HUES48 (cell line): Measurements from ENCODE around the gene ABCA12.

ENCODE experiments used
- H3K27ac ChIP-seq: one replicate; pipeline ENCODE4 v1.7.0; 2013; ENCODE audit warnings: low read depth, low read length, inconsistent platforms
- H3K27me3 ChIP-seq: 2 replicates; pipeline ENCODE4 v1.6.1; 2013; ENCODE audit warnings: mild to moderate bottlenecking, low read length; ENCODE audit not compliant: control insufficient read depth, insufficient read depth
- H3K36me3 ChIP-seq: 2 replicates; pipeline ENCODE4 v1.6.1; 2013; ENCODE audit warnings: low read length; ENCODE audit not compliant: control insufficient read depth, insufficient read depth
- H3K4me1 ChIP-seq: 2 replicates; pipeline ENCODE4 v1.6.1; 2013; ENCODE audit warnings: mild to moderate bottlenecking, low read length; ENCODE audit not compliant: control insufficient read depth, insufficient read depth
- H3K4me3 ChIP-seq: 2 replicates; pipeline ENCODE4 v1.5.1; 2013; ENCODE audit warnings: mild to moderate bottlenecking, low read depth, low read length
- H3K9ac ChIP-seq: 2 replicates; pipeline ENCODE4 v1.6.1; 2013; ENCODE audit warnings: mild to moderate bottlenecking, low read depth, low read length, moderate library complexity
- H3K9me3 ChIP-seq: 2 replicates; pipeline ENCODE4 v1.6.1; 2013; ENCODE audit warnings: low read length; ENCODE audit not compliant: control insufficient read depth, insufficient read depth

The ABCA12 gene

DNA sequence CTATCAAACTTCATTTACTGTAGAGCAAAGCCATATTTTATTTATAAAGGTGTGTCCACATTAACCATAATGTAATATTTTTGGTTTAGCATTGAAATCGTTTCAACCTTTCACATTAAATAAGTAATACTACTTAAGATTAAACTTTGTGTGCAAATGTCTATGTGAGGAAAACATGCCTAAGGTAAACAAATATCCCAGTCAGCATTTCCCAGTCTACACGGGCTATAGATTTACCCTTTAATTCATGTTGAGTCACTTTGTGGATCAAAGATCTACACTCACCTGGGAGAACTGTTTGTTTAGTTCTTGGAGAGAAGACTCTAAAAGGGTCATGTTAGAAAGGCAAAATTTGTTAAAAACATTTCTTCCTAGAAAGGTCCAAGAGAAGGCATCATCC lies 89.1 kb downstream of the ABCA12 start:
- no peak overlapping the region for H3K9ac ChIP-seq
- H3K27ac ChIP-seq, result no peak overlapping the region
- H3K4me1 ChIP-seq, result no peaks in the 10 kb centered on the region
- H3K27me3 ChIP-seq, result no peaks in the 10 kb centered on the region
- H3K9me3 ChIP-seq, result no peaks in the 10 kb centered on the region
- H3K4me3 ChIP-seq, result no peak overlapping the region
- H3K36me3 ChIP-seq, result no peaks in the 10 kb centered on the region

DNA sequence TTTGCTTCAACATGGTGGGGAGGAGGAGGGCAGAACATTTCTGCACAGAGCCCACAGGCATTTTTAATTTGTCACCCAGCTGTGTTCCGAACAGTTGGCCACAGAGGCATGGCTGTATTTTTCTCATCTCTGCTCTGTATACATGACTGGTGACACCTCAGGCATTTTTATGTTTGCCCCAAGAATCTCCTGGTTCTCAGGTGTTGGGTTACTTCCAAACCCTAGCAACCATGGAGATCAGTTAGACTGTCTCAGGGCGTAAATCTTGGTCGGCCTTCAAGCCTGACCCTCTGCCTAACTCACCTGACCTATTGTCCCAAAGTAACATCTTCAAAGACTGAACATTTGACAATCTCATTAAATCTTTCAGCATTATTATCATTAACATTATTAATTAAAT lies 100.0 kb downstream of the ABCA12 start:
- Histone ChIP-seq H3K9me3 (no peaks in the 10 kb centered on the region), H3K4me1 (no peaks in the 10 kb centered on the region), H3K9ac (no peak overlapping the region), H3K4me3 (no peak overlapping the region), H3K36me3 (no peaks in the 10 kb centered on the region), H3K27me3 (no peaks in the 10 kb centered on the region), H3K27ac (no peak overlapping the region)

DNA sequence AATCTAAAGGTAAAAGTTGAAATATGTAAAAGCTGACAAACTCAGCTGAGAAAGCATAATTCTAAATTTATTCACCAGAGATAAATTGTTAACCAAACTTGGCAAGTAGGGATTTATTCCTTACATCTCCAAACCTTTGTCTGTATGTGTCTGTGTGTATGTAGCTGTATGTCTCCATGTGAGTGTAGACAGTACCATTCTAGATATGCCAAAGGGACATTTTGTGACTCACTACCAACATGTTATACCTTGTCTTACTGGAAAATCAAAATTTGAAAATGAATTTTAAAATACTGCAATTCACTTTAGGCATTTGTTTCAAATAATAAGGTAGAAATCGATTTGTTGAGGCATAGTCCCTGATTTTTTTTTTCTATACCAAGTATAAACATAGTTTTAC lies 102.1 kb downstream of the ABCA12 start:
- no peaks in the 10 kb centered on the region for H3K4me1 ChIP-seq
- no peak overlapping the region for H3K4me3 ChIP-seq
- no peaks in the 10 kb centered on the region for H3K36me3 ChIP-seq
- no peak overlapping the region for H3K9ac ChIP-seq
- no peaks in the 10 kb centered on the region for H3K27me3 ChIP-seq
- no peaks in the 10 kb centered on the region for H3K9me3 ChIP-seq
- no peak overlapping the region for H3K27ac ChIP-seq

DNA sequence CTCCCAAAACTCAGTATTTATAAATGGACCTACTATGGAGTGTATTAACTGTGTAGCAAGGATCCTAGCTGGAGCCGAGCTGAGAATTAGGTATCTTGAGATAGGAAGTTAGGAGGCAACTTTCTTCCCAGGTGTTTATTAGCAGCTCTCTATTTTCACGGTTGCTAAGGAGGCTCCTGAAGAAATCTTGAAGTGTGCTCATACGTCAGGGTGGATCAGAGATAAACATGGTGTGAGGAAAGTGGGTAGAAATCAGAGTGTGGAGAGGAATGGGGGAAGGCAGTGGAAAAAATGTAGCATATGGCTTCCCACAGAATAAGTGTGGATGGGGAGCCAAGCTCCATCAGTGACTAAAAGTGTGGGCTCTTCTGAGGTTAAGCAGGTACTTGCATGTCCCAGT lies 104.3 kb downstream of the ABCA12 start:
- no peaks in the 10 kb centered on the region for H3K27me3 ChIP-seq
- no peak overlapping the region for H3K9ac ChIP-seq
- H3K4me3 ChIP-seq, result no peak overlapping the region
- H3K27ac ChIP-seq, result no peak overlapping the region
- H3K36me3 ChIP-seq, result no peaks in the 10 kb centered on the region
- H3K4me1 ChIP-seq, result no peaks in the 10 kb centered on the region
- no peaks in the 10 kb centered on the region for H3K9me3 ChIP-seq

DNA sequence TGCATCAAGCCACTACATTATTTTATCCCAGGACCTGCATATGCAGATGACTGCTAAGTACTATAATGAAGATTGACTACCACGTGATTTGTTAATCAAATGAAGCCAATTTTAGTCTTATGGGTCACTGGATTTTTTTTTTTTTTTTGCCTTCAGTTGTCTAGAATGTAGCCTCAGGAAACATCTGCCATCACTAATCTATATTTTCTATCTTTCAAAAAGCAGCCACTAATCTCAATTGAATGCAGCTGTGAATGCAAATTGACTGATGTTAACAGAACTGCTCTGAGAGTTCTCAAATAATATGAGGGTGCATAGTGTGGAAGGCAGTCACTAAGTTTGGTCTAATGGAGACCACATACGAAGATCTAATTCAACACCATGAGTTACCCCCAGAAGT lies 106.3 kb downstream of the ABCA12 start:
- H3K9ac ChIP-seq, result no peak overlapping the region
- no peak overlapping the region for H3K4me3 ChIP-seq
- H3K36me3 ChIP-seq, result no peaks in the 10 kb centered on the region
- no peak overlapping the region for H3K27ac ChIP-seq
- no peaks in the 10 kb centered on the region for H3K9me3 ChIP-seq
- H3K4me1 ChIP-seq, result no peaks in the 10 kb centered on the region
- H3K27me3 ChIP-seq, result no peaks in the 10 kb centered on the region

DNA sequence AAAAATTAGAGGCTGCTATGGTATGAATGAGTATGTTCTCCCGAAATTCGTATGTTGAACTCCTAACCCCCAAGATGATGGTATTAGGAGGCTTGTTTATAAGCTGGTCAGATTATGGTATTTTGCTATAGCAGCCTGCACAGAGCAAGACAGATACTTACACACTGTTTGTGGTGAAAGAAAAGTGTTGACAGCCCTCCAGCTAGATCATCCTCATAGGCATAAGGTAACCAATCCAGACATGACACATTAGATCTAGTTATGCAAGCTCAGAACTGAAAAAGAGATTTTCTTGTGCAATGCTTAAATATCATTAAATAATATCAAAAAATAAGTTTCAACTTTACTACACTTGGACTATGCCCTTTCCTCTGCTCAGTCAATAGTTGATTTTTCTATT lies 107.1 kb downstream of the ABCA12 start:
- Histone ChIP-seq H3K36me3 (no peaks in the 10 kb centered on the region), H3K4me1 (no peaks in the 10 kb centered on the region), H3K4me3 (no peak overlapping the region), H3K9me3 (no peaks in the 10 kb centered on the region), H3K27ac (no peak overlapping the region), H3K27me3 (no peaks in the 10 kb centered on the region), H3K9ac (no peak overlapping the region)

DNA sequence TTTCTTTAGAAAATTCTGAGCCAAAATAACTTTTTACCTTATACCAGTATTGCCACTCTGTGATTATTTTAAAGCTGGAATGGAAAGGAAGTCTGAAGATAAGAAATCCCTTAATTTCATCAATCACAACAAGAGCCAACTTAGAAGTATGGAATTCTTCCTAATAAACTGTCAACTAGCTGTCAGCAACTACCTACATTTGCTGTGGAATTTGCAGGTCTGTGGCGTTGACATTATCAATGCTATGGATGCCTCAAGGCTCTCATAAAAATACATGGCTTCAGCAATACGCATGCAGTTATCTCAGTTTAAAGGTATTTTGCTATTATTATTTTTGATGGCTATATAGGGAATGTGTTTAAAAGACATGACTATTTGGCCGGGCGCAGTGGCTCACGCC lies 108.5 kb downstream of the ABCA12 start:
- no peaks in the 10 kb centered on the region for H3K36me3 ChIP-seq
- H3K9me3 ChIP-seq, result no peaks in the 10 kb centered on the region
- no peak overlapping the region for H3K27ac ChIP-seq
- no peaks in the 10 kb centered on the region for H3K4me1 ChIP-seq
- no peak overlapping the region for H3K4me3 ChIP-seq
- no peak overlapping the region for H3K9ac ChIP-seq
- H3K27me3 ChIP-seq, result no peaks in the 10 kb centered on the region

DNA sequence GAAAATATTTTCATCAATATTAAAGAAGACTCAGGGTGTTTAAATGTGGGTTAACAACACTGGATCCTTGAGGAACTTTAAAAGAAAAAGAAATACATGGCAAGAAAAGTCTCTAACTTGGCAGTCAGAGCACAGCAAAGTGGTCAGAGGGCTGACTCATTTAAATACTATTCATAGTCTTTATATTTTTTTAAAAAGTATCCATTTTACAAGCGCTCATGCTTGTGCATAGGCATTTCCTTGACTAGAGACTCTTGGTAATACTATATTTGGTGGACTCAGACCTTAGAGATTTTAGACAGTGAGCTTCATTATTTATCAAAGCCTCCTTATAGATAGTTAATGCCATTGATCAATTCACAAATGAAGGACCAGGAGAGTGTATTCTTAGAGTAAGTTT lies 110.2 kb downstream of the ABCA12 start:
- Histone ChIP-seq H3K4me1 (no peaks in the 10 kb centered on the region), H3K4me3 (no peak overlapping the region), H3K9me3 (no peaks in the 10 kb centered on the region), H3K36me3 (no peaks in the 10 kb centered on the region), H3K9ac (no peak overlapping the region), H3K27ac (no peak overlapping the region), H3K27me3 (no peaks in the 10 kb centered on the region)

DNA sequence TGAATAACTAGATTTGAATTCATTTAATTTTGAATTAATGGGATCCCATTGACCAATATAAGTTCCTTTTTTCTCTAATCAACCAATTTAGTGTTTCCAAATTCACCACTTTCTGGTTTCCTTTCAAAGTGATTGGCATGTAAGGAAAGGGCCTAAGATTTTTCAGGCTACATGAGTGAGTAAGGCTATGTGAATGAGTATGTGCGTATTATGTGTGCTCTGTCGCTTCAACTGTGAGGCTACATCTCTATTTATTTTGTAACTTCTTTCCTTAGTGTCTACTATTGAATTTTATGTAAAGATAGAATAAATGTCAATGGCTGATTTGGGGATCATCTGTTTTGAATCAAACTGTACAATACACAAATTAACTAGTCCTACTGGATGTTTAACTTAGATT lies 110.6 kb downstream of the ABCA12 start:
- Histone ChIP-seq H3K4me3 (no peak overlapping the region), H3K27ac (no peak overlapping the region), H3K9ac (no peak overlapping the region), H3K4me1 (peaks cover 3% of the 10 kb centered on the region; the same call in 1 of the 2 replicates), H3K27me3 (no peaks in the 10 kb centered on the region), H3K9me3 (no peaks in the 10 kb centered on the region), H3K36me3 (no peaks in the 10 kb centered on the region)

DNA sequence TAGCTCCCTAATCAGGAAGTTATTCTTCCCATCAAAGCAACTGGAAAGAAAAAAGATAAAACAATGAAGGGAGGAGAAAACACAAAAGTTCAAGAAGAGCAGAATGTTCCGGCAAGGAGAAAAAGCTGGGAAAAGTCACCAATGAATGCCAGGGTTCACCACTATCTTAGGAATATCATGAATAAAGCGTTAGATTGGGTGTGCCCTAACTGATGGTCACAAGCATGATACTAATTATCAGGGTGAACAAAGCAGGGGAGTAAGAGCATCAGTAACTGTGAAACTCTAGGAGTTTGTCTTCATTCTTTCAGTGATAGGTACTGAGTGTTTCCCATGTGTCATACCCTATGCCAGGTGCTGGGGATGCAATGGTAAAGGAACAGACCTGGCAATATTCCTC lies 115.5 kb downstream of the ABCA12 start:
- H3K36me3 ChIP-seq, result no peaks in the 10 kb centered on the region
- H3K9ac ChIP-seq, result no peak overlapping the region
- no peak overlapping the region for H3K4me3 ChIP-seq
- no peak overlapping the region for H3K27ac ChIP-seq
- peaks cover 11% of the 10 kb centered on the region for H3K4me1 ChIP-seq
- H3K27me3 ChIP-seq, result no peaks in the 10 kb centered on the region
- H3K9me3 ChIP-seq, result no peaks in the 10 kb centered on the region

DNA sequence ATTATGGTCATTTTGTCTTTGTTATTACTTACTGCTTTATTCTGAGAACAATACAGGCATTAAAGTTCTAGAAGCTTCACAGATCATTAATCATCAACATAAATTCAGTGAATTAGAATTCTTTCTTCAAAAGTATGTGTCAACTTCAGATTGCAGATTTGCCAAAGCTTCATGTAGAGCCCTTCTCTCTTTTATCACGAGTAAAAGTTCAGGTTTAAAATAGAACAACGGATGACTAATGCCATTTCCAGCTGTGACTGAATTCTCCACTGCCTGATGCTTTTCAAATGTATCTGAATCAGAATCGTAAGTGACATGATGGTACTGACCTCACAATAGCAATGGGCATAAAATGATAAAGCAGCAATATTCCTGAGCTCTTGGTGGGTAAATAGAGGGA lies 116.0 kb downstream of the ABCA12 start:
- Histone ChIP-seq H3K27me3 (no peaks in the 10 kb centered on the region), H3K9me3 (no peaks in the 10 kb centered on the region), H3K4me1 (peaks cover 11% of the 10 kb centered on the region), H3K27ac (peak overlapping the region; percentile 67), H3K36me3 (no peaks in the 10 kb centered on the region), H3K9ac (no peak overlapping the region), H3K4me3 (no peak overlapping the region)

DNA sequence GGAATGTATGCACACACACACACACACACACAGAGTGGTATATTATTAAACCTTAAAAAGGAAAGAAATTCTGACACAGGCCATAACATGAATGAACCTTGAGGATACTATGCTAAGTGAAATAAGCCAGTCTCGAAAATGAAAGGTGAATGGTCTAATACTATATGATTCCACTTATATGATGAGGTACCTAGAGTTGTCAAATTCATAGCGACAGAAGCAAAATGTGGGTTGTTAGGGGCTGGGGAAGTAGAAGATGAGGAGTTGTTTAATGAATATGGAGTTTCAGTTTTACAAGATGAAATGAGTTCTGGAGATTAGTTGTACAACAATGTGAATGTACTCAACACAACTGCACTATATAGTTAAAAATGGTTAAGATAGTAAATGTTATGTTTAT lies 118.1 kb downstream of the ABCA12 start:
- Histone ChIP-seq H3K9me3 (no peaks in the 10 kb centered on the region), H3K27ac (no peak overlapping the region), H3K9ac (no peak overlapping the region), H3K36me3 (no peaks in the 10 kb centered on the region), H3K4me1 (peaks cover 11% of the 10 kb centered on the region), H3K27me3 (no peaks in the 10 kb centered on the region), H3K4me3 (no peak overlapping the region)
